Measurements from ENCODE around the gene TPD52L1.

TPD52L1 gene

GRCh38 chr6:125312478-125312877 lies 158.9 kb downstream of the TPD52L1 start:
- no peak for DNase-seq

DNA sequence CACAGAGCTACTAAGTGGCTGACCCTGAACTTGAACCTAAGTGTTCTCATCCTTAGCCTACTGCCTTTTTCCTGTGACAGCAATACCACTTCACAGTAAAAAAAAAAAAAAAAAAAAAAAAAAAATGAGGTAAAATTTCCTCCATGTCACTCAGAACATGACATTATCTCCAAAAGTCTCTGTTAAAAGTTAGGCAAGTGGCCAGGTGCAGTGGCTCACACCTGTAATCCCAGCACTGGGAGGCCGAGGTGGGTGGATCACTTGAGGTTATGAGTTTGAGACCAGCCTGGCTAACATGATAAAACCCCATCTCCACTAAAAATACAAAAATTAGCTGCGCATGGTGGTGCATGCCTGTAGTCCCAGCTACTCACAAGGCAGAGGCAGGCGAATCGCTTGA lies 159.4 kb downstream of the TPD52L1 start:
- DNase-seq = no peak
